Activated T-cell treated with anti-CD3 and anti-CD28 coated beads, Interleukin-2, amount 50 U/mL, for 4 hours (primary cell): ENCODE results near the gene THEM4. TPM values are rescaled to one million over a fixed set of nuclear protein-coding genes. Genes with fewer than 3 reads are reported as not detected.

Experiments
- ATAC-seq, 2 donors: fragments of 200-7000 bp; cut with Tn5 transposase; one replicate each; pipeline ENCODE4 v1.10.0; 2021
- DNase-seq: peaks from one replicate; pipeline ENCODE4 v3.0.0-alpha.2; 2020
- H3K27me3 Mint-ChIP-seq: one replicate; pipeline ENCODE4 v1.8.0; 2021; ENCODE audit warnings: low read depth, mixed read lengths
- H3K36me3 Mint-ChIP-seq: one replicate; pipeline ENCODE4 v1.8.0; 2022; ENCODE audit warnings: mixed read lengths; ENCODE audit not compliant: insufficient read depth
- H3K4me1 Mint-ChIP-seq: one replicate; pipeline ENCODE4 v1.8.0; 2021; ENCODE audit warnings: low read depth, mixed read lengths
- H3K4me3 Mint-ChIP-seq: one replicate; pipeline ENCODE4 v1.8.0; 2021; ENCODE audit warnings: mild to moderate bottlenecking, moderate library complexity, mixed read lengths
- H3K9me3 Mint-ChIP-seq: one replicate; pipeline ENCODE4 v1.8.0; 2021; ENCODE audit warnings: mixed read lengths
- total RNA-seq, 3 donors: library from RNA; stranded (reverse); gene quantifications; one replicate each; pipeline ENCODE4 v1.2.1, GENCODE V29; 2021

THEM4 gene
- total RNA-seq, 3 donors from 2014 or later, result 23.2 to 29.1 (median 24.6) TPM

- H3K9me3 Mint-ChIP-seq, result no peaks in the 10 kb centered on the region
- DNase-seq, result no peak
- no peaks in the 10 kb centered on the region for H3K27me3 Mint-ChIP-seq
- peaks cover 25% of the 10 kb centered on the region for H3K36me3 Mint-ChIP-seq
- ATAC-seq, result no peak
- no peak overlapping the region for H3K4me3 Mint-ChIP-seq
- peaks cover 27% of the 10 kb centered on the region for H3K4me1 Mint-ChIP-seq
These were observed 59.4 kb downstream of the THEM4 start for GRCh38 chr1:151849871-151850270.

- Mint-ChIP-seq H3K9me3 (no peaks in the 10 kb centered on the region), H3K36me3 (peaks cover 32% of the 10 kb centered on the region), H3K4me3 (no peak overlapping the region), H3K27me3 (no peaks in the 10 kb centered on the region), H3K4me1 (peaks cover 34% of the 10 kb centered on the region)
- DNase-seq (no peak), ATAC-seq (no peak)
These were observed 60.2 kb downstream of the THEM4 start for GRCh38 chr1:151849126-151849525.

- H3K27me3 Mint-ChIP-seq, result no peaks in the 10 kb centered on the region
- H3K4me3 Mint-ChIP-seq, result no peak overlapping the region
- DNase-seq, result no peak
- peaks cover 34% of the 10 kb centered on the region for H3K4me1 Mint-ChIP-seq
- H3K9me3 Mint-ChIP-seq, result no peaks in the 10 kb centered on the region
- no peak for ATAC-seq
- peaks cover 33% of the 10 kb centered on the region for H3K36me3 Mint-ChIP-seq
These were observed 61.3 kb downstream of the THEM4 start for GRCh38 chr1:151847867-151848596.

GRCh38 chr1:151846686-151847237 is 62.5 kb downstream of the THEM4 start:
- H3K36me3 Mint-ChIP-seq, result peaks cover 39% of the 10 kb centered on the region
- H3K4me3 Mint-ChIP-seq, result no peak overlapping the region
- H3K4me1 Mint-ChIP-seq, result peaks cover 34% of the 10 kb centered on the region
- ATAC-seq (peak in 1 of 2 donors; percentile 23), DNase-seq (no peak)
- no peaks in the 10 kb centered on the region for H3K27me3 Mint-ChIP-seq
- no peaks in the 10 kb centered on the region for H3K9me3 Mint-ChIP-seq

- no peaks in the 10 kb centered on the region for H3K27me3 Mint-ChIP-seq
- H3K4me3 Mint-ChIP-seq, result no peak overlapping the region
- peak; percentile 64 to 69 for ATAC-seq
- H3K36me3 Mint-ChIP-seq, result peaks cover 38% of the 10 kb centered on the region
- DNase-seq, result no peak
- H3K4me1 Mint-ChIP-seq, result peaks cover 36% of the 10 kb centered on the region
- no peaks in the 10 kb centered on the region for H3K9me3 Mint-ChIP-seq
These were observed 63.2 kb downstream of the THEM4 start for GRCh38 chr1:151846062-151846568.

GRCh38 chr1:151843398-151843797 is 65.9 kb downstream of the THEM4 start:
- Mint-ChIP-seq H3K36me3 (peaks cover 30% of the 10 kb centered on the region), H3K4me3 (no peak overlapping the region), H3K4me1 (peaks cover 43% of the 10 kb centered on the region), H3K9me3 (no peaks in the 10 kb centered on the region), H3K27me3 (no peaks in the 10 kb centered on the region)
- DNase-seq (no peak), ATAC-seq (no peak)

GRCh38 chr1:151841141-151841540 is 68.2 kb downstream of the THEM4 start:
- Mint-ChIP-seq H3K4me1 (peaks cover 47% of the 10 kb centered on the region), H3K27me3 (no peaks in the 10 kb centered on the region), H3K36me3 (peaks cover 24% of the 10 kb centered on the region), H3K4me3 (peak overlapping the region; percentile 84), H3K9me3 (no peaks in the 10 kb centered on the region)
- DNase-seq (no peak), ATAC-seq (no peak)

- Mint-ChIP-seq H3K36me3 (peaks cover 21% of the 10 kb centered on the region), H3K4me3 (peak overlapping the region; percentile 84), H3K4me1 (peaks cover 44% of the 10 kb centered on the region), H3K9me3 (no peaks in the 10 kb centered on the region), H3K27me3 (no peaks in the 10 kb centered on the region)
- DNase-seq (no peak), ATAC-seq (no peak)
These were observed 68.9 kb downstream of the THEM4 start for GRCh38 chr1:151840421-151840820.

- H3K4me1 Mint-ChIP-seq, result peaks cover 45% of the 10 kb centered on the region
- peak; percentile 64 for DNase-seq
- peak within 1 kb of the TSS; percentile 84 for H3K4me3 Mint-ChIP-seq
These were observed 69.6 kb downstream of the THEM4 start, which contains the start of gene C2CD4D for GRCh38 chr1:151839457-151840403. C2CD4D (minus strand) TSS chr1:151839820; CDS start chr1:151838989, 831 bp downstream.

GRCh38 chr1:151839082-151839412 is 70.3 kb downstream of the THEM4 start:
- peaks cover 12% of the 10 kb centered on the region for H3K36me3 Mint-ChIP-seq
- no peaks in the 10 kb centered on the region for H3K27me3 Mint-ChIP-seq
- no peak for DNase-seq
- peak overlapping the region; percentile 84 for H3K4me3 Mint-ChIP-seq
- peaks cover 45% of the 10 kb centered on the region for H3K4me1 Mint-ChIP-seq
- no peaks in the 10 kb centered on the region for H3K9me3 Mint-ChIP-seq
- no peak for ATAC-seq

More at GRCh38 chr1:151839457-151840403, 69.6 kb downstream of the THEM4 start, which contains the start of gene C2CD4D:
- H3K36me3 Mint-ChIP-seq, result peaks cover 18% of the 10 kb centered on the region
- H3K27me3 Mint-ChIP-seq, result no peaks in the 10 kb centered on the region
- peak; percentile 64 to 65 for ATAC-seq
- H3K9me3 Mint-ChIP-seq, result no peaks in the 10 kb centered on the region

GRCh38 chr1:151838222-151839081 is 70.9 kb downstream of the THEM4 start:
- ATAC-seq, result peak; percentile 35 to 46
- Mint-ChIP-seq H3K27me3 (no peaks in the 10 kb centered on the region), H3K4me3 (peak overlapping the region; percentile 84), H3K4me1 (peaks cover 51% of the 10 kb centered on the region), H3K36me3 (peaks cover 12% of the 10 kb centered on the region), H3K9me3 (no peaks in the 10 kb centered on the region)
- no peak for DNase-seq

GRCh38 chr1:151837884-151838221 is 71.5 kb downstream of the THEM4 start:
- no peaks in the 10 kb centered on the region for H3K9me3 Mint-ChIP-seq
- peaks cover 10% of the 10 kb centered on the region for H3K36me3 Mint-ChIP-seq
- H3K4me3 Mint-ChIP-seq, result peak overlapping the region; percentile 82
- DNase-seq (no peak), ATAC-seq (no peak)
- H3K27me3 Mint-ChIP-seq, result no peaks in the 10 kb centered on the region
- H3K4me1 Mint-ChIP-seq, result peaks cover 55% of the 10 kb centered on the region

- H3K4me3 Mint-ChIP-seq, result peak overlapping the region; percentile 82
- peaks cover 61% of the 10 kb centered on the region for H3K4me1 Mint-ChIP-seq
- peaks cover 7% of the 10 kb centered on the region for H3K36me3 Mint-ChIP-seq
- no peaks in the 10 kb centered on the region for H3K9me3 Mint-ChIP-seq
- H3K27me3 Mint-ChIP-seq, result no peaks in the 10 kb centered on the region
- ATAC-seq (peak; percentile 36 to 47), DNase-seq (no peak)
These were observed 72.1 kb downstream of the THEM4 start for GRCh38 chr1:151837197-151837596.
